Urinary bladder (tissue), 4 donors: ENCODE data around the gene DCLRE1A. TPM values are rescaled to one million over a fixed set of nuclear protein-coding genes. Genes with fewer than 3 reads are reported as not detected.

Experiments used
- DNase-seq: peaks from one replicate; pipeline ENCODE4 v3.0.0-alpha.2; 2015; ENCODE audit errors: extremely low spot score
- H3K27ac ChIP-seq: one replicate; pipeline ENCODE4 v1.5.1; 2013; ENCODE audit warnings: low read depth, mild to moderate bottlenecking, moderate library complexity
- H3K36me3 ChIP-seq: one replicate; pipeline ENCODE4 v1.6.1; 2013; ENCODE audit warnings: mild to moderate bottlenecking, moderate library complexity; ENCODE audit not compliant: insufficient read depth
- H3K4me1 ChIP-seq: one replicate; pipeline ENCODE4 v1.6.1; 2013; ENCODE audit warnings: mild to moderate bottlenecking, moderate library complexity; ENCODE audit not compliant: insufficient read depth
- H3K4me3 ChIP-seq: one replicate; pipeline ENCODE4 v1.5.1; 2013; ENCODE audit warnings: low read depth, low read length
- WGBS: extraction: QIAGEN DNeasy Blood & Tissue Kit; methylation state at CpG from one replicate; pipeline ENCODE4 v1.1.7; 2013; 5-methylcytosine and 5-hydroxymethylcytosine counted together
- polyA plus RNA-seq: library from polyadenylated mRNA; stranded (reverse); fragments of 200-250 nt; gene quantifications from one replicate; pipeline ENCODE4 v1.2.3, GENCODE V29; 2013
- total RNA-seq: library from RNA; depleted of rRNA; stranded (reverse); fragments of >200 nt; gene quantifications from one replicate; pipeline ENCODE4 v1.2.3, GENCODE V29; 2014
- donor health status: healthy with polysubstance abuse.
- donor health status: healthy.

The DCLRE1A gene
- total and polyA plus RNA-seq, 2 donors, result 3.8 to 14.8 TPM

DNA sequence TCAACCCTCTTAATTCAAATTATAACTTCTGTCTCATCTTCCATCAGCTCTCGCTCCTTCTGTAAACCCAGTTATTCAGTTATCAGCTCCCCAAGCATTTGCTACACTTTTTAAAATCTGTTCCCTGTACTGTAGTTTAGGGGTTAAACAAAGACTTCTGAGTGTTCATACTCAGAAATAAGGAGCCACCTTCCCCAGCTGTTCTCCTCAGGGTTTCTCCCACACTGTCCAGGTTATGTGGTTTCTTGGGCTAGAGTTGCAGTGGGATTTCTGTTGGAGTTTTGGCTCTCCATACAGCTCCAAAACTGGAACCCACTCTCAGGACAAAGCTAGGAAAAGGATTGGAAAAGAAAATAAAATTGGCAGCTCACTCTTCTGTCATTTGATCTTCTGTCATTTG lies 21.3 kb upstream of the DCLRE1A start:
- no peak for DNase-seq
- no peaks in the 10 kb centered on the region for H3K4me1 ChIP-seq
- no peak overlapping the region for H3K4me3 ChIP-seq
- WGBS, result 92% methylated on average over 1 of the region's 1 CpG
- no peaks in the 10 kb centered on the region for H3K36me3 ChIP-seq
- no peak overlapping the region for H3K27ac ChIP-seq

DNA sequence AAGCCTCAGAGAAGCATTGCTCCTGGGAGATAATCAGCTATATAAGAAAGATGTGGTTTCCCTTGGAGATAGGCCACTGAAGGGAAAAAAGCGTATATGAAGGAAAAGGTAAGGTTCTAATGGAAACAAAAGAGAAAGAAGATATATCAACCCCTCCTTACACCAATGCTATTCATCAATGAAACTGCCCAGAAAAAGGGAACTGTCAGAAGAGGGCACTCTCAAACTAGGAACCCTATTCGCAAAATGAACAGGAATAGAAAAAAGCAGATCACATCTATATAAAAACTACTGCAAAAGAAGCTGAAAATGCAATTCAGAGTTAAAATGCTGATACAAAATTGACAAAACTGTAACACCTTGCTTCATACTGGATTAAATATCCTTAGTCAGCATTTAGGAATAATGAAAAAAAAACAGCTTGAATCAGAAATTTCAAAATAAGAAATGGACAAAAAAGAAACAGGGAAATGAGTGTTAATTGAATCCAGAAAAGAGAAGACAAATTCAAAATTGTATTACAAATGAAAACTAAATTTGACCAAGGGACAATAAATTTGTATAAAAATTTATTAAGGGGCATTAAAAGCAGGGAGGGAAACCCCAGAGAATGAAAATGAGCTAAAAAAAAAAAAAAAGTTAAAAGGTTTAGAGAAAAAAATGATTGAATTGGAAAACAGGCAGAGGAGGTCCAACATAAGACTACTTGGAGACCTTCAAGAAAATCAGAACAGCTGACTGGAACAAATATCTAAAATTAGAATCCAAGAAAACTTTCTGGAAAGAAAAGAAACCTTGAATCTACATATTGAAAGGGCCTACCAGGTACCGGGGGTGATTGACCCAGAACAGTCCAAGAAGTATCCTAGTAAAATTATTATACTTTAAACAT lies 18.5 kb upstream of the DCLRE1A start:
- DNase-seq, result no peak
- Histone ChIP-seq H3K36me3 (no peaks in the 10 kb centered on the region), H3K4me1 (no peaks in the 10 kb centered on the region), H3K27ac (no peak overlapping the region), H3K4me3 (no peak overlapping the region)
- 96% methylated on average over 3 of the region's 3 CpGs for WGBS

GRCh38 chr10:113869789-113870188 lies 15.9 kb upstream of the DCLRE1A start:
- Histone ChIP-seq H3K4me3 (no peak overlapping the region), H3K36me3 (no peaks in the 10 kb centered on the region), H3K4me1 (no peaks in the 10 kb centered on the region), H3K27ac (no peak overlapping the region)
- 72% methylated on average over 2 of the region's 2 CpGs for WGBS
- DNase-seq, result no peak

DNA sequence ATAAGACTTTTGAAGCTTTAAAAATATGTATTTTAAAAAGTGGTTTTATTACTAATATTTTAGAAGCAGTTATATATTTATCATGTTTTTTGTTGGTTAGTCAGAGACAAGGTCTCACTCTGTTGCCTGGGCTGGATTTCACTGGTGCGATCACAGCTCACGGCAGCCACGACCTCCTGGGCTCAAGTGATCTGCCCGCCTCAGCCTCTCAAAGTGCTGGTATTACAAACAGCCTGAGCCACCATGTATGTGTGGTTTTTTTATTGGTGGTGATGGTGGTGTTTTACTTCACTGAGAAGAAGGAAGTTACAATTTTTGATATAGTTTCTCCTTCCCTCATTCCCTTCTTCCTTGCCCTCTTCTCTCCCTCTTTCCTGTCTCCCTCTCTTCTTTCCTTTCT lies 14.0 kb upstream of the DCLRE1A start:
- no peak for DNase-seq
- no peak overlapping the region for H3K27ac ChIP-seq
- 97% methylated on average over 4 of the region's 4 CpGs for WGBS

GRCh38 chr10:113866551-113867394 lies 12.9 kb upstream of the DCLRE1A start:
- Histone ChIP-seq H3K27ac (no peak overlapping the region), H3K4me1 (no peaks in the 10 kb centered on the region), H3K36me3 (no peaks in the 10 kb centered on the region), H3K4me3 (no peak overlapping the region)
- no peak for DNase-seq
- WGBS, result 86% methylated on average over 5 of the region's 5 CpGs

More for the DNA sequence above, 14.0 kb upstream of the DCLRE1A start:
- Histone ChIP-seq H3K36me3 (no peaks in the 10 kb centered on the region), H3K4me1 (no peaks in the 10 kb centered on the region), H3K4me3 (no peak overlapping the region)

GRCh38 chr10:113865901-113866300 lies 12.0 kb upstream of the DCLRE1A start:
- 83% methylated on average over 3 of the region's 3 CpGs for WGBS
- Histone ChIP-seq H3K4me3 (no peak overlapping the region), H3K36me3 (no peaks in the 10 kb centered on the region), H3K4me1 (no peaks in the 10 kb centered on the region), H3K27ac (no peak overlapping the region)
- DNase-seq, result no peak

DNA sequence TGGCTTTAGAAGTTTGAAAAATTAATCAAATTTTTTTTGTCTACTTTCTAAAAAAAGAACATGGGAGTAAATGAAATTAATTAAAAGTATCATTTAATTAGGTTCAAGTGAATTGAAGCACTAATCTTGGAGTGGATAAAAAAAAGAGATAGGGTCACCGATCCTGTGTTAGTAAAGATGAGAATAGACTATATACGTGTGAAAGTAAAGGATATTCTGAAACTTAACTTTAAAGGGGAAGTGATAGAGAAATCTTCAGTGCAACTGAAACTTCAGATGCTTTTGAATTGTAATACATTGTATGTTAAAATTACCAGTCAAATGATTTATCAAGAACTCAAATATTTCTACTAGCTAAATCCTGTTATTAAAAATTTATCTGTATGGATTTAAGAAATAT lies 5.4 kb upstream of the DCLRE1A start:
- no peak for DNase-seq
- Histone ChIP-seq H3K36me3 (peaks cover 2% of the 10 kb centered on the region), H3K4me1 (peaks cover 1% of the 10 kb centered on the region), H3K27ac (no peak overlapping the region), H3K4me3 (no peak overlapping the region)
- 83% methylated on average over 2 of the region's 2 CpGs for WGBS

DNA sequence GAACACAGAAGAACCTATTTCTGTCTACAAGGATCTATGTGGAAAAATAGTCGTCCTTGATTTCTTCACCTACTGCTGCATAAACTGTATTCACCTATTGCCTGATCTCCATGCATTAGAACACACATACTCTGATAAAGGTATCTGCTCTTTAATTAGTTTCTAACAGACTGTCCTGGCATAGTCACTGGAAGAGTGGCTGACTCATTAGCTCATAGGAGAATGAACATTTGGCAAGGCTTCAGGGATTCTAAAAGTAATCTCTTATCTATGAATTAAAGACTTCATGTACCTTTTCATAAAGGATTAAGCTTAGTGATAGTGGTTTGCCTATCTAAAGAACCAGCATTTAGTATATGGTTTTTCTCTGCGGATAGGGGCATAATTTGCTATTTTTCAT lies 4.7 kb upstream of the DCLRE1A start:
- DNase-seq, result no peak
- Histone ChIP-seq H3K4me3 (no peak overlapping the region), H3K4me1 (peaks cover 1% of the 10 kb centered on the region), H3K36me3 (peaks cover 2% of the 10 kb centered on the region), H3K27ac (no peak overlapping the region)
- WGBS, result 67% methylated on average over 2 of the region's 2 CpGs

DNA sequence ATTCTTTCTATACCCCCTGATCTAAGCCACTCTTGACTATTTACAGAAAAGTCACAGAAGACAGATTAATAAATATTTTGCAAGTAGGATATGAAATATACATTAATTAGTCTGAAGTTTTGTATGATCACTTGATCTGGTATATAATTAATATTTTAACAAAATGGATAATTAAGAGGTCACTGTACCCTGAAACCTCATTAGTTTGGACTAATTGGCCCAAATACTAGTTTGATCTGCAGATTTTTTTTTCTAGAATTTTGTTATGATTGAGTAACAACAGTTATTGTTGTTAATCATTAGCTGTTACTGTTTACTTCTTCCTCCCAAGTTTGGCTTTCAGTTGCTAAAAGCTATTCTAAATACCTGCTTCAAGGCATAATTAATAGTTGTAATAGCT lies 3.3 kb upstream of the DCLRE1A start:
- Histone ChIP-seq H3K4me1 (peaks cover 1% of the 10 kb centered on the region), H3K27ac (no peak overlapping the region), H3K36me3 (peaks cover 2% of the 10 kb centered on the region), H3K4me3 (no peak overlapping the region)
- no peak for DNase-seq

GRCh38 chr10:113856563-113856962 lies 2.7 kb upstream of the DCLRE1A start:
- peaks cover 2% of the 10 kb centered on the region for H3K36me3 ChIP-seq
- no peak overlapping the region for H3K27ac ChIP-seq
- 52% methylated on average over 1 of the region's 1 CpG for WGBS
- peaks cover 1% of the 10 kb centered on the region for H3K4me1 ChIP-seq
- H3K4me3 ChIP-seq, result no peak overlapping the region
- DNase-seq, result no peak

GRCh38 chr10:113854761-113855588 lies 1.1 kb upstream of the DCLRE1A start:
- WGBS, result 1% methylated on average over 62 of the region's 62 CpGs
- Histone ChIP-seq H3K27ac (peak overlapping the region; percentile 91), H3K4me3 (peak overlapping the region; percentile 90), H3K4me1 (peaks cover 1% of the 10 kb centered on the region), H3K36me3 (peaks cover 2% of the 10 kb centered on the region)
- peak; percentile 21 for DNase-seq

- peak overlapping the region; percentile 91 for H3K27ac ChIP-seq
- H3K4me1 ChIP-seq, result peaks cover 1% of the 10 kb centered on the region
- H3K4me3 ChIP-seq, result peak overlapping the region; percentile 90
- DNase-seq, result no peak
- peaks cover 2% of the 10 kb centered on the region for H3K36me3 ChIP-seq
- 25% methylated on average over 10 of the region's 10 CpGs for WGBS
Measured at GRCh38 chr10:113853578-113854012, 287 bp downstream of the DCLRE1A start.

- Histone ChIP-seq H3K4me1 (no peaks in the 10 kb centered on the region), H3K27ac (no peak overlapping the region), H3K36me3 (no peaks in the 10 kb centered on the region), H3K4me3 (no peak overlapping the region)
- no peak for DNase-seq
- 95% methylated on average over 7 of the region's 7 CpGs for WGBS
Measured at GRCh38 chr10:113849946-113850345, 3.9 kb downstream of the DCLRE1A start.
